ENCODE data around the gene URAD. TPM values are rescaled to one million over a fixed set of nuclear protein-coding genes. Genes with fewer than 3 reads are reported as not detected.

The URAD gene
- total RNA-seq, 1 experiment from 2014 or later = not detected

- no peak for DNase-seq (ENCODE audit: low read depth)
These were observed 31.8 kb downstream of the URAD start for GRCh38 chr13:27956576-27957300.

GRCh38 chr13:27955014-27955591 is 33.4 kb downstream of the URAD start:
- DNase-seq (ENCODE audit: low read depth) = no peak

GRCh38 chr13:27954406-27954851 is 34.1 kb downstream of the URAD start:
- DNase-seq (ENCODE audit: low read depth) = no peak

- DNase-seq (ENCODE audit: low read depth) = peak; percentile 31
These were observed 34.7 kb downstream of the URAD start for GRCh38 chr13:27953676-27954405.

- no peak for DNase-seq (ENCODE audit: low read depth)
These were observed 35.4 kb downstream of the URAD start for GRCh38 chr13:27952876-27953675.

- no peak for DNase-seq (ENCODE audit: low read depth)
These were observed 45.5 kb downstream of the URAD start for GRCh38 chr13:27942972-27943371.

GRCh38 chr13:27933580-27934328 is 54.7 kb downstream of the URAD start:
- DNase-seq (ENCODE audit: low read depth) = no peak

GRCh38 chr13:27933118-27933517 is 55.4 kb downstream of the URAD start:
- no peak for DNase-seq (ENCODE audit: low read depth)

GRCh38 chr13:27929868-27930267 is 58.6 kb downstream of the URAD start:
- no peak for DNase-seq (ENCODE audit: low read depth)

- no peak for DNase-seq (ENCODE audit: low read depth)
These were observed 59.4 kb downstream of the URAD start for GRCh38 chr13:27928805-27929753.

- no peak for DNase-seq (ENCODE audit: low read depth)
These were observed 60.1 kb downstream of the URAD start for GRCh38 chr13:27928353-27928804.

Small RNAs within 50 kb of the gene (small RNA-seq; reads per million reads assigned to genes)
- gene ATP5F1EP2 (not detected), gene RN7SL272P (not detected)

Other genes with a start within 250 kb of the URAD start
- gene GSX1, start 196.2 kb downstream of the URAD start, total RNA-seq (2014; rRNA removed; shearing (Covaris generic)) = not detected in 2 replicates
- gene PDX1, start 68.7 kb downstream of the URAD start, total RNA-seq (2014; rRNA removed; shearing (Covaris generic)) = not detected in 2 replicates
- gene CDX2, start 19.4 kb downstream of the URAD start, total RNA-seq (2014; rRNA removed; shearing (Covaris generic)) = not detected in 2 replicates
- not detected in 2 replicates for gene FLT3, start 111.9 kb upstream of the URAD start, total RNA-seq (2014; rRNA removed; shearing (Covaris generic))
- 8.1 and 14.1 TPM in 2 replicates for gene PAN3, start 149.9 kb upstream of the URAD start, total RNA-seq (2014; rRNA removed; shearing (Covaris generic))